ENCODE data around the gene ABCA5. TPM values are rescaled to one million over a fixed set of nuclear protein-coding genes. Genes with fewer than 3 reads are reported as not detected.

ABCA5 gene
- total and polyA plus RNA-seq, 2 of the 13 experiments (the other 11 are each of a cell fraction or from before 2014, with no cell fraction given): 9.7 to 10.1 TPM

GRCh38 chr17:69268543-69269014, 58.4 kb downstream of the ABCA5 start (continued):
- TF ChIP-seq ZNF563 (CRISPR knock-in tag; IDR thresholded peaks at IDR 0.05) (no peak), EP300 (IDR thresholded peaks at IDR 0.05; ENCODE audit: low read depth in 2 of 2, low read length in 2 of 2) (peak; percentile 84 to 89), EP300 (CRISPR knock-in tag; IDR thresholded peaks at IDR 0.05; ENCODE audit: borderline replicate concordance) (no peak; the same call in 1 of the 2 replicates), DNMT3B (CRISPR knock-in tag; conservative IDR thresholded peaks at IDR 0.05) (0 out of 2 replicates have a peak, but pooled peaks have one; percentile 46), ZNF33B (CRISPR knock-in tag; IDR thresholded peaks at IDR 0.05) (no peak), RXRB (CRISPR knock-in tag; IDR thresholded peaks at IDR 0.05; ENCODE audit: borderline replicate concordance) (peak; percentile 33; the same call in 1 of the 2 replicates), FOSL2 (CRISPR knock-in tag; IDR thresholded peaks at IDR 0.05) (no peak; the same call in 1 of the 2 replicates), ZNF691 (CRISPR knock-in tag; IDR thresholded peaks at IDR 0.05; ENCODE audit: borderline replicate concordance, low read depth) (no peak), SNAPC2 (CRISPR knock-in tag; IDR thresholded peaks at IDR 0.05) (no peak), IKZF1 (IDR thresholded peaks at IDR 0.05) (no peak), KDM2A (CRISPR knock-in tag; IDR thresholded peaks at IDR 0.05; ENCODE audit: borderline replicate concordance, low read depth) (no peak), YEATS2 (CRISPR knock-in tag; IDR thresholded peaks at IDR 0.05; ENCODE audit: borderline replicate concordance) (no peak), ZNF761 (CRISPR knock-in tag; conservative IDR thresholded peaks at IDR 0.05) (no peak), ZBTB7B (CRISPR knock-in tag; IDR thresholded peaks at IDR 0.05) (no peak), ZNF839 (CRISPR knock-in tag; IDR thresholded peaks at IDR 0.05; ENCODE audit: borderline replicate concordance) (no peak), CBX1 (IDR thresholded peaks at IDR 0.05; ENCODE audit: low read depth) (no peak), GATAD1 (CRISPR knock-in tag; IDR thresholded peaks at IDR 0.05) (0 out of 2 replicates have a peak, but pooled peaks have one; percentile 31), ARID2 (CRISPR knock-in tag; IDR thresholded peaks at IDR 0.05; ENCODE audit: borderline replicate concordance) (no peak), SOX6 (IDR thresholded peaks at IDR 0.05) (no peak), SOX6 (CRISPR knock-in tag; IDR thresholded peaks at IDR 0.05) (peak; percentile 68), RORA (CRISPR knock-in tag; IDR thresholded peaks at IDR 0.05) (no peak), ZSCAN25 (CRISPR knock-in tag; IDR thresholded peaks at IDR 0.05) (no peak), ZNF768 (CRISPR knock-in tag; IDR thresholded peaks at IDR 0.05) (no peak), IRF2 (CRISPR knock-in tag; IDR thresholded peaks at IDR 0.05) (0 out of 2 replicates have a peak, but pooled peaks have one; percentile 40)
- TF ChIP-seq, protein P1, sequence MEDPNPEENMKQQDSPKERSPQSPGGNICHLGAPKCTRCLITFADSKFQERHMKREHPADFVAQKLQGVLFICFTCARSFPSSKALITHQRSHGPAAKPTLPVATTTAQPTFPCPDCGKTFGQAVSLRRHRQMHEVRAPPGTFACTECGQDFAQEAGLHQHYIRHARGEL (CRISPR knock-in tag; IDR thresholded peaks at IDR 0.05): no peak
- TF ChIP-seq, protein P2, sequence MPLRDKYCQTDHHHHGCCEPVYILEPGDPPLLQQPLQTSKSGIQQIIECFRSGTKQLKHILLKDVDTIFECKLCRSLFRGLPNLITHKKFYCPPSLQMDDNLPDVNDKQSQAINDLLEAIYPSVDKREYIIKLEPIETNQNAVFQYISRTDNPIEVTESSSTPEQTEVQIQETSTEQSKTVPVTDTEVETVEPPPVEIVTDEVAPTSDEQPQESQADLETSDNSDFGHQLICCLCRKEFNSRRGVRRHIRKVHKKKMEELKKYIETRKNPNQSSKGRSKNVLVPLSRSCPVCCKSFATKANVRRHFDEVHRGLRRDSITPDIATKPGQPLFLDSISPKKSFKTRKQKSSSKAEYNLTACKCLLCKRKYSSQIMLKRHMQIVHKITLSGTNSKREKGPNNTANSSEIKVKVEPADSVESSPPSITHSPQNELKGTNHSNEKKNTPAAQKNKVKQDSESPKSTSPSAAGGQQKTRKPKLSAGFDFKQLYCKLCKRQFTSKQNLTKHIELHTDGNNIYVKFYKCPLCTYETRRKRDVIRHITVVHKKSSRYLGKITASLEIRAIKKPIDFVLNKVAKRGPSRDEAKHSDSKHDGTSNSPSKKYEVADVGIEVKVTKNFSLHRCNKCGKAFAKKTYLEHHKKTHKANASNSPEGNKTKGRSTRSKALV (CRISPR knock-in tag; IDR thresholded peaks at IDR 0.05): peak; percentile 54; the same call in 1 of the 2 replicates
- TF ChIP-seq, protein P3, sequence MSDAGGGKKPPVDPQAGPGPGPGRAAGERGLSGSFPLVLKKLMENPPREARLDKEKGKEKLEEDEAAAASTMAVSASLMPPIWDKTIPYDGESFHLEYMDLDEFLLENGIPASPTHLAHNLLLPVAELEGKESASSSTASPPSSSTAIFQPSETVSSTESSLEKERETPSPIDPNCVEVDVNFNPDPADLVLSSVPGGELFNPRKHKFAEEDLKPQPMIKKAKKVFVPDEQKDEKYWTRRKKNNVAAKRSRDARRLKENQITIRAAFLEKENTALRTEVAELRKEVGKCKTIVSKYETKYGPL (CRISPR knock-in tag; IDR thresholded peaks at IDR 0.05): 0 out of 2 replicates have a peak, but pooled peaks have one; percentile 17
